Measurements from ENCODE around the gene TMEM170A. TPM values are rescaled to one million over a fixed set of nuclear protein-coding genes. Genes with fewer than 3 reads are reported as not detected.

Gene TMEM170A
- polyA plus RNA-seq, 3 donors = 3.3 to 10.7 (median 6.6) TPM

DNA sequence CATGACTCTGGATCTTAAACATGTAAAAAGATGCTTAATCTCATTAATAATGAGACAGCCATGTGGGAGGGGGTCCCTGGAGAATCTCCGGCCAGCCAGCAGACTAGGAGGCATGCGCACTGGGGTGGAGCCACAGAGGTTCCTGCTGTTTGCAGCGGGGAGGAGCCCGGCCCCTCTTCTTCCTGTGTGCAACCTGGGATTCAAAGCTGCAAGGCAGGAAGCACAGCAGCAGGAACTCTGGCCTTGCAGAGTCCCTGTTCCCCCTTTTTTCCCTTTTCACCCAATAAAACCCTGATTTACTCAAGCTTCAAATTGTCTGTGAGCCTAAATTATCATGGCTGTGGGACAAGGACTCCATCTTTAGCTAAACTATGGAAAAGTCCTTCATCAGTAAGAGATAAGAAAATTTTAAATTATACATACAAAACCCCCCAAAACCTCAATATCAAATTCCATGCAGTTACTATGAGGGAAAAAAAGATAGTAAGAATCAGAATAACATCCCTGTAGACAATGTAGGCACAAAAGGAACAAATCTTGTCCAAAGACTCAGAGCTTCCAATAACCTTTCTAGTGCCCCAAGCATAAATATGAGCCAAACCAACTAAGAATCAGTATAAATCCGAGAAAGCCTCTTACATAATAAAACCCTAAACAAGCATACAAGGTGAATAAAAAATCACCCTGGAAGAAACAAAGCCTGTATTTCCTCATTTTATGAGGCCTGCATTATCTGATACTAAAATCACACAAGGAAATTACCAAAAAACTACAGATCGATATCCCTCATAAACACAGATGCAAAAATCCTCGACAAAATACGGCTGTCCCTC lies 43.3 kb downstream of the TMEM170A start:
- 19 to 22% (median 21%) methylated on average over 8 of the region's 8 CpGs for WGBS, 3 donors
- no peak overlapping the region for H3K27ac ChIP-seq (ENCODE audit: low read depth, low read length)

- WGBS, 3 donors = 48 to 73% (median 48%) methylated on average over 2 of the region's 2 CpGs
Measured at GRCh38 chr16:75416904-75417565, 47.5 kb downstream of the TMEM170A start.

GRCh38 chr16:75415169-75415905 lies 49.2 kb downstream of the TMEM170A start:
- WGBS, 3 donors = 79 to 88% (median 83%) methylated on average over 4 of the region's 4 CpGs
- no peak overlapping the region for H3K27ac ChIP-seq (ENCODE audit: low read depth, low read length)

More at GRCh38 chr16:75416904-75417565, 47.5 kb downstream of the TMEM170A start:
- no peak overlapping the region for H3K27ac ChIP-seq (ENCODE audit: low read depth, low read length)

DNA sequence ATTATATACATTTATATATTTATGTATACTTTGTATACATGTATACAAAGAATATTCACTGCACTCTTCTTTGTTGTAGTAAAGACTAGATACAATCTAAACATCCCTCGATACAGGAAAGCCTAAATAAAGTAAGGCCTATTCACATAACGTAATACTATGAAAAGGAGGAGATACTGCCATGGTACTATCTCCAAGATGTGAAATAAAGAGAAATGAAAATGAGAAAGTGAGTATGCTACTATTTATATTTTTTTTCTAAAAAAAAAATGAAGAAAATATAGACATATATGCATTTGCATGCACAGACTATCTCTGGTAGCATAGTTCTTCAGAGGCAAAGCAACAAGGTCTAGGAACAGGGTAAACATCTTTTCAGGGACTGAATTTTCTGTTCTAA lies 50.5 kb downstream of the TMEM170A start:
- no peak overlapping the region for H3K27ac ChIP-seq (ENCODE audit: low read depth, low read length)
- 94 to 96% (median 94%) methylated on average over 2 of the region's 2 CpGs for WGBS, 3 donors

GRCh38 chr16:75406943-75407342 lies 57.5 kb downstream of the TMEM170A start:
- WGBS, 3 donors = 70 to 76% (median 74%) methylated on average over 4 of the region's 4 CpGs
- no peak overlapping the region for H3K27ac ChIP-seq (ENCODE audit: low read depth, low read length)

DNA sequence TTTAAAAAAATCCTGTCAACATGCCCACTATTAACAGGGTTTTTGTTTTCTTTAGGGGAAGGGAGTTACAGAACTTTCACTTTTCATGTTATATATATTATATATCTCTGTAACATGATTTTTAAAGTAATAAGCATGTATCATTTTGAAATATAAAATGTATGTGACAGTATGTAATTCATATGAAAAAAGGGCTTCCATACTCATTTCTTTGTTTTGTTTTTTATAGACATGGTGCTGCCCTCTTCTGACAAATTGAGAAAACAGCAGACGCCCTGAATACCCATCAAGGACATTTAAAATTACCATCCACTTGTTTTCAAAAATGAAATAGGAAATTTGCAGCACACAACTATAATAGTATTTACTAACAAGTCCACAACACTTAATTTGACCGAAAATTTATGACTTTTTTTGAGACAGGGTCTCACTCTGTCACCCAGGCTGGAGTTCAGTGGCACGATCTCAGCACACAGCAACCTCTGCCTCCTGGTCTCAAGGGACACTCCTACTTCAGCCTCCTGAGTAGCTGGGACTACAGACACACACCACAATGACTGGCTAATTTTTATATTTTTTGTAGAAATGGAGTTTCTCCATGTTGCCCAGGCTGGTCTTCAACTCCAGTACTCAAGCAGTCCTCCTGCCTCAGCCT lies 61.5 kb downstream of the TMEM170A start:
- WGBS, 3 donors = 36 to 41% (median 41%) methylated on average over 3 of the region's 3 CpGs
- H3K27ac ChIP-seq (ENCODE audit: low read depth, low read length) = no peak overlapping the region

- 46 to 63% (median 51%) methylated on average over 2 of the region's 2 CpGs for WGBS, 3 donors
- H3K27ac ChIP-seq (ENCODE audit: low read depth, low read length) = no peak overlapping the region
Measured at GRCh38 chr16:75402159-75402820, 62.2 kb downstream of the TMEM170A start.

GRCh38 chr16:75401691-75402090 lies 62.8 kb downstream of the TMEM170A start:
- H3K27ac ChIP-seq (ENCODE audit: low read depth, low read length) = no peak overlapping the region

DNA sequence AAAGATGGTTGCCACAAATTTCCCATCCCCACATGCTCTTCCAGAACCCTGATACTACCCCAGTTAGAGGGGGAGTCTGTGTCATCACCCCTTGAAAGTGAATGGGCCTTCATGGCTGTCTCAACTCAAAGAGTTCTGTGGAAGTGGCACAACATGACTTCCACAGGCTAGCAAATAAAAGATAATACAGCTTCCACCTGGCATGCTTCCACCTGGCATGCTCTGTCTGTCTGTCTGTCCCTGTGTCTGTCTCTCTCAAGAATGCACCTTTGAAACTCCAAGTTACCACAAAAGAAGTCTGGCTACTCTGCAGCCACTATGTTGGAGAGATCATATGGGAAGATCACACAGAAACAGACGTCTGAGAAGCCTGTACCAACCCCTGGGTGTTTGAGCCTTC lies 66.2 kb downstream of the TMEM170A start:
- H3K27ac ChIP-seq (ENCODE audit: low read depth, low read length) = no peak overlapping the region
- WGBS, 3 donors = 66 to 84% (median 75%) methylated on average over 1 of the region's 1 CpG

- no peak overlapping the region for H3K27ac ChIP-seq (ENCODE audit: low read depth, low read length)
- 81 to 91% (median 81%) methylated on average over 5 of the region's 5 CpGs for WGBS, 3 donors
Measured at GRCh38 chr16:75394941-75395340, 69.5 kb downstream of the TMEM170A start.

Other genes starting within 250 kb of the TMEM170A start
- over 10,000 TPM in 1 of 3 donors, 1 to 10 TPM in 2; 1.8 to 25,796 (median 9.4) TPM for gene CTRB1, start 245.7 kb downstream of the TMEM170A start, polyA plus RNA-seq
- gene BCAR1, start 213.1 kb downstream of the TMEM170A start, polyA plus RNA-seq = 10 to 100 TPM; 28.6 to 64.0 (median 28.7) TPM
- 100 to 1,000 TPM in 1 of 3 donors, 10 to 100 TPM in 2; 40.9 to 113 (median 45.5) TPM for gene CFDP1, start 31.2 kb downstream of the TMEM170A start, polyA plus RNA-seq
- gene CHST6, start 30.8 kb upstream of the TMEM170A start, polyA plus RNA-seq = under 1 TPM; under 0.01 to 0.06 (median 0.04) TPM
- not detected for gene CHST5, start 71.4 kb upstream of the TMEM170A start, polyA plus RNA-seq
- gene TMEM231, start 91.6 kb upstream of the TMEM170A start, polyA plus RNA-seq = 1 to 10 TPM; 1.9 to 4.2 (median 3.7) TPM
- 100 to 1,000 TPM in 2 of 3 donors, 10 to 100 TPM in 1; 59.4 to 219 (median 124) TPM for gene GABARAPL2, start 101.7 kb upstream of the TMEM170A start, polyA plus RNA-seq
- gene ADAT1, start 158.6 kb upstream of the TMEM170A start, polyA plus RNA-seq = 10 to 100 TPM in 2 of 3 donors, 1 to 10 TPM in 1; 7.5 to 19.9 (median 10.5) TPM
- gene KARS1, start 183.0 kb upstream of the TMEM170A start, polyA plus RNA-seq = 100 to 1,000 TPM in 1 of 3 donors, 10 to 100 TPM in 2; 85.6 to 101 (median 85.8) TPM
- 10 to 100 TPM; 24.3 to 59.3 (median 52.6) TPM for gene TERF2IP, start 183.1 kb upstream of the TMEM170A start, polyA plus RNA-seq
- gene CPHXL2, start 212.3 kb upstream of the TMEM170A start, polyA plus RNA-seq = under 1 TPM in 1 of 3 donors, not detected in 2; 0.56 TPM
- gene DUXB, start 236.8 kb upstream of the TMEM170A start, polyA plus RNA-seq = not detected